GM12892 (cell line): ENCODE measurements around the gene ATP7A.

Experiments used
- POLR2A ChIP-seq: IDR thresholded peaks from 2 replicates; pipeline ENCODE4 v1.6.1; 2011; ENCODE audit warnings: low read depth, low read length, control low read depth
- POLR2AphosphoS5 ChIP-seq: IDR thresholded peaks from 2 replicates; pipeline ENCODE4 v1.6.1; 2011; ENCODE audit warnings: low read depth, low read length, control low read depth
- TAF1 ChIP-seq: IDR thresholded peaks from 2 replicates; pipeline ENCODE4 v1.6.1; 2011; ENCODE audit warnings: low read depth, mild to moderate bottlenecking, control low read depth, low read length, borderline replicate concordance

DNA sequence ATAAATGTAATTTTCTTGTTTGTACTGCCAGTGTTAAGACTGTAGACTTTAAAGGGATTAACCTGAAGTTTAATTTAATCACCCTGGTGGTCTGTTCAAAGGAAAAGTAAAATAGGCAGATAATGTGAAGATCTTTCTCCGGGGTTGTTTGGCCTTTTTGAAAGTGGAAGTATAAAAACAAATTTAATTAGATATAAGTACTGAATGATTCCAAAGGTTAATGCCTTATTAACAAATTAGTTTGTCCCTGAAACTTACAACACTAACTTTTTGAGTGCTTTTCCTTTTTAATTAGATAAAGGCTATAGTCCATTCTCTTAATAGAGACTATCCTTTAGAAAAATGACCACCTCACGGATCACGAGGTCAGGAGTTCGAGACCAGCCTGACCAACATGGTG lies 69.4 kb downstream of the ATP7A start:
- TF ChIP-seq POLR2A (no peak), POLR2AphosphoS5 (no peak), TAF1 (no peak)
